Activated T-helper 2 cell treated with anti-CD3 and anti-CD28 coated beads, Interferon-gamma antibody, Interleukin-2, Interleukin-4, amounts not matched to agents 10 μg/mL and 5 μg/mL and 100 μg/mL, durations not matched to agents 14 hours and 24 hours and 36 hours (primary cell): ENCODE measurements around the gene ZNF24. TPM values are rescaled to one million over a fixed set of nuclear protein-coding genes. Genes with fewer than 3 reads are reported as not detected.

Experiments used
- DNase-seq: peaks from one replicate; pipeline ENCODE4 v3.0.0; 2021; ENCODE audit warnings: low spot score
- H3K27ac Mint-ChIP-seq: one replicate; pipeline ENCODE4 v1.8.0; 2021; ENCODE audit warnings: mixed read lengths
- H3K27me3 Mint-ChIP-seq: one replicate; pipeline ENCODE4 v1.8.0; 2021; ENCODE audit warnings: low read depth, mixed read lengths
- H3K36me3 Mint-ChIP-seq: one replicate; pipeline ENCODE4 v1.8.0; 2021; ENCODE audit warnings: low read depth, mixed read lengths
- H3K4me1 Mint-ChIP-seq: one replicate; pipeline ENCODE4 v1.8.0; 2021; ENCODE audit warnings: low read depth, mixed read lengths
- H3K4me3 Mint-ChIP-seq: one replicate; pipeline ENCODE4 v1.8.0; 2021; ENCODE audit warnings: low read depth, mild to moderate bottlenecking, moderate library complexity, mixed read lengths
- H3K9me3 Mint-ChIP-seq: one replicate; pipeline ENCODE4 v1.8.0; 2021; ENCODE audit warnings: mixed read lengths
- intact Hi-C: fragments of 100-400 bp; cut with micrococcal nuclease; formaldehyde crosslinking; loops from one replicate; pipeline ENCODE4 v1.15.1; 2023
- total RNA-seq: library from RNA; stranded (reverse); gene quantifications from 2 replicates; pipeline ENCODE4 v1.2.3, GENCODE V29; 2022

Gene ZNF24
- total RNA-seq: 46.0 and 51.5 TPM in 2 replicates

DNA sequence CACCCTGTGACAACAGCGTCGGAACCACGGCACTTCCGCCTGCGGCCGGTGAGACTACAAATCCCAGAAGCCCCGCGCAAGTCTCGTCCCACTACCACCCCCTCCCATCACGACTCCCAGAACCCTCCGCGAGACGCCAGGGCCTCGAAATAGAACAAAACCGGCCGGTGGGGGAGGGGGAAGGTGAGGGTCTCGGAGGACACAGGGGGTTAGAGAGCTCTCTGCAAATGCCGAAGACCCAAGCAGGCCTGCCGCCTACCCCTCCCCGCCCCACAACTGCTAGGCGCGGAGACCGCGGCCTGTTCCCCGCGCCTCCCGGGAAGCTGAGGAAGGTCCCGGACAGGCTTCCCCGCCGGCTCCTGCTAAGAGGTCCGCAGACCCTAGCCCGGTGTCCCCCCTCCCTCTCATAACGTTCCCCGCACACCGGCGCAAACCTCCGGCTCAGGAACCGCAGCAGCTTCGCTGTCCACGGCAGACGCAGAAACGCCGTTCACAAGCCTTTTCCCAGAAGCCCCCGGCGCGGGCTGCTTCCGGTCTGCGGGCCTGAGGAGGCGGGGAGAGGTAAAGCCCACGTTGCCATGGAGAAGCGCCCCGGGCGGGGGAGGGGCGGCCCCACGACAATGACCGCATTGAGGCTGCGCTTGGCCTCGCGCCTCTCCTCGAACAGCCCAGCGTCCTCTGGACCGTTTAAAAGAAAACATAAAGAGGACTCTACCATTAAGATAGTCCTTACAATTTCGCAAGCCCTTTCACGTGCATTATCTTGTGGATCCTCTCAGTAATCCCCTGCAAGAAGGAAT lies at the start of gene ZNF24:
Gene ZNF24 (minus strand): TSS at position 485 of the 800 bp plus-strand sequence. CDS start 3,770 bp downstream, outside the sequence.
- H3K36me3 Mint-ChIP-seq: peaks cover 27% of the 10 kb centered on the region

DNA sequence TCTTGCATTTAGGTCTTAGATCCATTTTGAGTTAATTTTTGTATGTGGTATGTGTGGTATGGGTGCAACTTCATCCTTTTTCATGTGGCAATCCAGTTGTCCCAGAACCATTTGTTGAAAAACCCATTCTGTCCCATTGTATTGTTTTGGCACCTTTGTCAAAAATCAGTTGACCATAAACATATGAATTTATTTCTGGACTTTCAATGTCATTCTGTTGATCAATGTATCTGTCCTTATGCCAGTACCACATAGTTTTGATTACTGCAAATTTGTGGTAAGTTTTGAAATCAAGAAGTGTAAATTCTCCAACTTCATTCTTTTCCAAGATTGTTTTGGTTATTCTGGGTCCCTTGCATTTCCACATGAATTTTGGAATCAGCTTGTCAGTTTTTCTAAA lies 49.5 kb upstream of the ZNF24 start:
- DNase-seq: no peak
- Mint-ChIP-seq H3K27ac (no peak overlapping the region), H3K4me3 (no peak overlapping the region), H3K36me3 (no peaks in the 10 kb centered on the region), H3K27me3 (peaks cover 7% of the 10 kb centered on the region), H3K4me1 (no peaks in the 10 kb centered on the region), H3K9me3 (no peaks in the 10 kb centered on the region)
- intact Hi-C loops: no loop called here

More for the DNA sequence above, at the start of gene ZNF24:
- H3K9me3 Mint-ChIP-seq: no peaks in the 10 kb centered on the region
- peaks cover 24% of the 10 kb centered on the region for H3K4me1 Mint-ChIP-seq
- intact Hi-C loops: loop anchor here (1.0 to 2.0 kb wide), 5 partner anchors 33 to 303 kb away; partner anchors contain the start of genes INO80C, MAPRE2, ZNF396 and ZSCAN30
- H3K4me3 Mint-ChIP-seq: peak within 1 kb of the TSS; percentile 94
- peak; percentile 87 for DNase-seq
- H3K27ac Mint-ChIP-seq: peak within 1 kb of the TSS; percentile 83
- no peaks in the 10 kb centered on the region for H3K27me3 Mint-ChIP-seq

DNA sequence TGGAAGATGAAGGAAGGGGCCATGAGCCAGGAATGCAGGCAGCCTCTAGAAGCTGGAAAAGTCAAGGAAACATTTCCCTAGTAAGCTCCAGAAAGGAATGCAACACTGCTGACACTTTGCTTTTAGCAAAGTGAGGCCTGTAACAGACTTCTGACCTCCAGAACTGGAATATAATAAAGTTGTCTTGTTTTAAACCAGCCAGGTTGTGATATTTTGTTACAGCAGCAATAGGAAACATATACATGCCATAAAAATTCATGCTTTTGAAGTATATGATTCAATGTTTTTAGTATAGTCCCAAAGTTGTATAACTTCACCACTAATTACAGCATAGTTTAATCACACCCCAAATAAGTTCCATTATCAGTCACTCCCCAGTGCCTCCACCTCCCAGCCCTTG lies 48.2 kb upstream of the ZNF24 start:
- no peaks in the 10 kb centered on the region for H3K9me3 Mint-ChIP-seq
- no peak overlapping the region for H3K4me3 Mint-ChIP-seq
- no peaks in the 10 kb centered on the region for H3K4me1 Mint-ChIP-seq
- no peak for DNase-seq
- no peaks in the 10 kb centered on the region for H3K36me3 Mint-ChIP-seq
- intact Hi-C loops: no loop called here
- no peak overlapping the region for H3K27ac Mint-ChIP-seq
- peaks cover 12% of the 10 kb centered on the region for H3K27me3 Mint-ChIP-seq

DNA sequence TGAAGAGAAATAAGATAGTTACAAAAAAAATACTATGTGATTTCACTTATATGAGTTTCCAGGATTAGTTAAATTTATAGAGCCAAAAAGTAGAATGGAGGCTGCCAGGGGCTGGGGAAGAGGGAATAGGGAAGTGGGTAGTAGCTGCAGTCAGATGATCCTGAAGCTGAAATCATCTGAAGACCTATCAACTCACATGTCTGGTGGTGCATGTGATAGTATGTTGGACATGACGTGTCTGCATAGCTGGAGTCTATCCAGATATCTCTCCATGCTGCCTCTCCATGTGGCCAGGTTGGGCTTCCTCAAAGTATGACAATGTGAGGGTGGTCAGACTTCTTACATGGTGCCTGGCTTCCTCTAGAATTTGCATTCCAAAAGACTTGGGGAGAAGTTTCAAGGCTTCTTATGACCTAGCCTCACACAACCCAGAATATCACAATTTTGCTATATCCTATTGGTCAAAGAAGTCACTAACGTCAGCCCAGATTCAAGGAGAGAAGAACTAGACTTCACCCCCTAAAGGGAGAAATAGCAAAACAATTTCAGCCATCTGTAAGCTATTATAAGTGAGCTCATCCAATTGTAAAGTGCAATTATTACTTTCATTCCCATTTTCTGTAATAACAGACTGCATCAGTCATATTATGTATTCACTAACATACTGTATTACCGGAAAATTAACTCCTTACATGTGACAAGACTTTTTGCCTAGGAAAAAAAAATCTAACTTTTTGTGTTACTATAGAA lies 46.9 kb upstream of the ZNF24 start:
- no peak overlapping the region for H3K27ac Mint-ChIP-seq
- peaks cover 5% of the 10 kb centered on the region for H3K4me1 Mint-ChIP-seq
- H3K4me3 Mint-ChIP-seq: no peak overlapping the region
- no peak for DNase-seq
- H3K36me3 Mint-ChIP-seq: no peaks in the 10 kb centered on the region
- peaks cover 12% of the 10 kb centered on the region for H3K27me3 Mint-ChIP-seq
- H3K9me3 Mint-ChIP-seq: no peaks in the 10 kb centered on the region
- intact Hi-C loops: no loop called here

DNA sequence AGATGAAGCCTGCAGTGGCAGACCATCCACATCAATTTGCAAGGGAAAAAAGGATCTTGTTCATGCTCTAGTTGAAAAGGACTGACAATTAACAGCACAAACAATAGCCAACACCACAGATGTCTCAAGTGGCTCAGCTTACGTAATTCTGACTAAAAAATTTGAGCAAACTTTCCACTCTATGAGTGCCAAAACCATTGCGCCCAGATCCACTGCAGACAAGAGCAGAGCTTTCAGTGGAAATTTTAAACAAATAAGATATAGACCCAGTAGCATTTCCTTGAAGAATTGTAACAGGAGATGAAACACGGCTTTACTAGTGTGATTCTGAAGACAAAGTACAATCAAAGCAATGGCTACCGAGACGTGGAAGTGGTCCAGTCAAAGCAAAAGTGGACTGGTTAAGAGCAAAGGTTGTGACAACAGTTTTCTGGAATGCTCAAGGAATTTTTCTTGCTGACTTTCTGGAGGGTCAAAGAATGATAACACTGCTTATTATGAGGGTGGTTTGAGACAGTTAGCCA lies 44.9 kb upstream of the ZNF24 start:
- Mint-ChIP-seq H3K9me3 (no peaks in the 10 kb centered on the region), H3K4me3 (no peak overlapping the region), H3K4me1 (peaks cover 5% of the 10 kb centered on the region), H3K27me3 (peaks cover 16% of the 10 kb centered on the region), H3K27ac (no peak overlapping the region), H3K36me3 (no peaks in the 10 kb centered on the region)
- intact Hi-C loops: loop anchor here (5.0 to 10.0 kb wide), 2 partner anchors 157 to 566 kb away; no protein-coding TSS in a partner anchor
- no peak for DNase-seq

DNA sequence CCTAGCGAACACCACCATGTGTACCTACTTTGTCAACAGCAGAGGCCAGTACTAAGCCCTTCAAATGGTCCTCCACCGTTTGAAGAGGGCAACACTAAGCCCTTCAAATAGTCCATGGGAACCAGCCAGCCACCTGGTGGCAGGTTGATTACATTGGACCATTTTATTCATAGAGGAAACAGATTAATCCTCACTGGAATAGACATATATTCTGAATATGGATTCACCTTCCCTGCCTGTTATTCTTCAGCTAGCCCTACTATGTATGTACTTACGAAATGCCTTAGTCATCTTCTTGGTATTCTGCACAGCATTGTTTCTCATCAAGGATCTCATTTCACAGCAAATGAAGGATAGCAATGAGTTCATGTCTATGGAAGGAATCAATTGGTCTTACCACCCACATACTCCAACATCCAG lies 42.9 kb upstream of the ZNF24 start:
- intact Hi-C loops: loop anchor here (5.0 to 10.0 kb wide), 2 partner anchors 155 to 568 kb away; no protein-coding TSS in a partner anchor
- H3K27me3 Mint-ChIP-seq: peaks cover 19% of the 10 kb centered on the region

DNA sequence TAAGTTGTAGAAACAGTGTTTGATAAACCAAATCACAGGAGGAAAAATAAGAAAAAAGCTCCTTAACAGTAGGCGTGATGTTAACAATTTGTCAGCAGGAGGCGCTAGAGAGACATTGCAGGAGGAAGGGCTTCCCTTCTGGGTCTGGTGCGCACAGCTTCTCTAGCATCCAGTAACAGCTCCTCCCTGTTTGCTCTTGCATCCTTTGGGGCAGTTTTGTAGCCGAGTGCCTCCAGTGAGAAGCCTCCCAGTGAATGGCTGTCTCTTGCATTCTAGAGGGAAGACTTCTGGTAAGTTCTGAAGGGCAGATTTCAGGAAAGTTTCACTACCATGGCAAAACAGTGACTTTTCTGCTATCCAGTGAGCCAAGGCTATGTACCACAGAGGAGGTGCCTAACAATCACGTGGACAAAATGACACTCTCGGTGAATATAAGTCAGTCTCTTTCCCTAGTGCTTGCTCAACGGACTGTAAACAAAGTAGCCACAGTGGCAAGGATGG lies 42.4 kb upstream of the ZNF24 start:
- peaks cover 5% of the 10 kb centered on the region for H3K4me1 Mint-ChIP-seq
- H3K36me3 Mint-ChIP-seq: no peaks in the 10 kb centered on the region
- peak; percentile 40 for DNase-seq
- peaks cover 19% of the 10 kb centered on the region for H3K27me3 Mint-ChIP-seq
- intact Hi-C loops: loop anchor here (5.0 to 10.0 kb wide), 2 partner anchors 154 to 568 kb away; no protein-coding TSS in a partner anchor
- no peaks in the 10 kb centered on the region for H3K9me3 Mint-ChIP-seq
- no peak overlapping the region for H3K27ac Mint-ChIP-seq
- no peak overlapping the region for H3K4me3 Mint-ChIP-seq

More for the DNA sequence above, 42.9 kb upstream of the ZNF24 start:
- Mint-ChIP-seq H3K4me3 (no peak overlapping the region), H3K4me1 (peaks cover 5% of the 10 kb centered on the region), H3K27ac (no peak overlapping the region), H3K36me3 (no peaks in the 10 kb centered on the region), H3K9me3 (no peaks in the 10 kb centered on the region)
- no peak for DNase-seq

DNA sequence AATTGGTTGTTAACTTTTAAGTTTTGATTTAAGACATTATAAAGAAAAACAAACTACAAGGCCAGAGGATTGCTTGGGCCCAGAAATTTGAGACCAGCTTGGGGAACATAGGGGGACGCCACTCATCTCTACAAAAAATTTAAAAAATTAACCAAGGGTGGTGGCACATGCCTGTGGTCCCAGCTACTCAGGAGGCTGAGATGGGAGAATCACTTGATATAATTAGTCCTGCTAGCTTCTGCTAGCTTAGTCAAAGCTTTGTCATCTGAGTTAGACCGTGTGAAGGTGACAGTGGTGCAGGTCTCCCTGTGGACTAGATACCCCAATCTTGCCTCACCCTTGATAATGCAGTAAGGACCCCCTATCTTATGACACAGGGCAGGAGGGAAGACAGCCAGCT lies 38.9 kb upstream of the ZNF24 start:
- intact Hi-C loops: loop anchor here (10.0 kb wide), 1 partner anchor 572 kb away; no protein-coding TSS in a partner anchor
- Mint-ChIP-seq H3K36me3 (no peaks in the 10 kb centered on the region), H3K9me3 (no peaks in the 10 kb centered on the region), H3K4me1 (peaks cover 5% of the 10 kb centered on the region), H3K27me3 (peaks cover 27% of the 10 kb centered on the region), H3K27ac (no peak overlapping the region), H3K4me3 (no peak overlapping the region)
- DNase-seq: no peak

DNA sequence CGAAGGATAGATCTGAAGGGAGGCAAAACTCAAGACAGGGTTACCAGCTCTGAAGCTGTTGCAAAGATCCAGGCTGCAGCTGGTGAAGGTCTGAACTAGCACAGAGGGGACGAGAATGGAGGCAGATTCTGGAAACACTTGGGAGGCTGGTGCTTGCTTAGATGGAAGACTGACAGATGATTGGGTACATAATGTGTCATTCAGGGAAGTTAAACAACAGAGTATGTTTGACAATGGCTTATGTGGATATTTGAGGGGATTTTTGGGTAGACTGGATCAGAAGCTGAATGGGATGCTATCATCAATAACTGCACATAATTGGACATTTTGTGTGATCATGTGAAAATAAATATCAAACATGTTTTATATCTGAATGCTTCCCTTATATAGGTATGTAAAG lies 35.2 kb upstream of the ZNF24 start:
- Mint-ChIP-seq H3K27me3 (peaks cover 27% of the 10 kb centered on the region), H3K27ac (no peak overlapping the region), H3K4me1 (peaks cover 8% of the 10 kb centered on the region), H3K9me3 (no peaks in the 10 kb centered on the region), H3K36me3 (no peaks in the 10 kb centered on the region), H3K4me3 (no peak overlapping the region)
- no peak for DNase-seq
- intact Hi-C loops: no loop called here

DNA sequence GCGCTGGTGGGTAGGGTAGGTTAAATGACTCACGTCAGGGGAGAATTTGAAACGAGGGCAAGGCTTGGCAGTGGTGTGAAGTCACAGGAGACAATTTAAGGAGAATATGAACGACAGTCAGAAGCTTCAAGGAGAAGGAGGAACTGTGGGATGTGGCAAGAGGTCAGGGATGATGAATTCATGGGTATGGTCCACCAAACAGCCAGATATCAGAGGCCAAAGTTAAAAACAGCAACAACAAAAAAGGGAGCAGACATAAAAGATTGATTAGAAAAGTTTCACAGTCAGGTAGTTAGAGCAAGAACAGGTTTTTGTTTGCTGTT lies 34.3 kb upstream of the ZNF24 start:
- Mint-ChIP-seq H3K27me3 (peaks cover 22% of the 10 kb centered on the region), H3K4me3 (no peak overlapping the region), H3K27ac (no peak overlapping the region), H3K36me3 (no peaks in the 10 kb centered on the region), H3K9me3 (no peaks in the 10 kb centered on the region), H3K4me1 (peaks cover 8% of the 10 kb centered on the region)
- no peak for DNase-seq
- intact Hi-C loops: no loop called here

DNA sequence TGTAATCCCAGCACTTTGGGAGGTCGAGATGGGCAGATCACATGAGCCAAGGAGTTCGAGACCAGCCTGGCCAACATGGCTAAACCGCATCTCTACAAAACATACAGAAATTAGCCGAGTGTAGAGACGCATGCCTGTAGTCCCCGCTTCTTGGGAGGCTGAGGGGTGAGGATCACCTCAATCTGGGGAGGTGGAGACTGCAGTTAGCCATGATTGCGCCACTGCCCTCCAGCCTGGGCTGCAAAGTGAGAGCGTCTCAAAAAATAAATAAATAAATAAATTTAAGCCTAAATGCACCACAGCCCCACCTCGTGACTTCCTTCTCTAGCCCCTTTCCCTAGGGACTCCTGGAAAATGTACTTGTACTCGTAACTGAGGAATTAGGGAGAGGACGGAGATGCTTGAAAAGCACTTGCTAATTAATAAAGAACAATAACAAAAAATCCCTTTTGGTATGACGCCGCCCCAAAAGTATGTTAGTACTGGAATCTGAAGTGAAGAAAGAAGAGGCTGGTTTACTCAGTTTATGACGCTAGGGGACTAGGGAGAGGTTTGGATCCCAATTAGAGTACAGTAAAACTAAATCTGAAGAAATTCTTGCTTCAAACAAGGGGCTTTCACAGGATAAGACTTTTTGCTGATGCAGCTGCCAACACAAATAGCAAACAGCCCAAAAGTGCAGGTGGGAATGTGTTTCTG lies 33.8 kb upstream of the ZNF24 start:
- Mint-ChIP-seq H3K36me3 (no peaks in the 10 kb centered on the region), H3K27ac (no peak overlapping the region)

More for the DNA sequence above, 33.8 kb upstream of the ZNF24 start:
- no peak for DNase-seq
- Mint-ChIP-seq H3K27me3 (peaks cover 22% of the 10 kb centered on the region), H3K4me3 (peak overlapping the region; percentile 73), H3K9me3 (no peaks in the 10 kb centered on the region), H3K4me1 (peaks cover 8% of the 10 kb centered on the region)
- intact Hi-C loops: loop anchor here (2.0 kb wide), 1 partner anchor 33 kb away; the partner anchor contains the start of gene ZNF24
